Trophoblast cell (in vitro differentiated cells and primary cell): ENCODE measurements around the gene TMBIM4.
A peak's percentile ranks its signal among the peaks of the same experiment; 100 is the strongest.

Source experiments
- DNase-seq, 2 donors: peaks; one replicate each; pipeline ENCODE4 v3.0.0-alpha.2; 2016
- H2AFZ ChIP-seq: 2 replicates; pipeline ENCODE4 v1.6.1; 2013; ENCODE audit warnings: low read length, moderate library complexity, mild to moderate bottlenecking; ENCODE audit not compliant: insufficient read depth, poor library complexity
- H2AK5ac ChIP-seq: 2 replicates; pipeline ENCODE4 v1.6.1; 2013; ENCODE audit warnings: mild to moderate bottlenecking, low read length
- H2BK120ac ChIP-seq: 2 replicates; pipeline ENCODE4 v1.6.1; 2013; ENCODE audit warnings: low read length, mild to moderate bottlenecking, moderate library complexity; ENCODE audit not compliant: insufficient read depth, poor library complexity
- H2BK12ac ChIP-seq: 2 replicates; pipeline ENCODE4 v1.6.1; 2013; ENCODE audit warnings: mild to moderate bottlenecking, low read length, moderate library complexity
- H2BK5ac ChIP-seq: 2 replicates; pipeline ENCODE4 v1.6.1; 2013; ENCODE audit warnings: low read length, low read depth, moderate library complexity, mild to moderate bottlenecking; ENCODE audit not compliant: poor library complexity
- H3K14ac ChIP-seq: 2 replicates; pipeline ENCODE4 v1.6.1; 2013; ENCODE audit warnings: mild to moderate bottlenecking, low read length
- H3K18ac ChIP-seq: 2 replicates; pipeline ENCODE4 v1.6.1; 2013; ENCODE audit warnings: mild to moderate bottlenecking, low read length
- H3K23ac ChIP-seq: 2 replicates; pipeline ENCODE4 v1.6.1; 2013; ENCODE audit warnings: low read length
- H3K27ac ChIP-seq: 2 replicates; pipeline ENCODE4 v1.5.1; 2013; ENCODE audit warnings: low read depth, mild to moderate bottlenecking, inconsistent platforms, low read length, moderate library complexity
- H3K27me3 ChIP-seq: 2 replicates; pipeline ENCODE4 v1.6.1; 2013; ENCODE audit warnings: inconsistent platforms, mild to moderate bottlenecking, low read length, moderate library complexity; ENCODE audit not compliant: insufficient read depth
- H3K36me3 ChIP-seq, 2 experiments: 1 replicate in 1 of 2; 2 replicates in 1 of 2; pipeline ENCODE4 v1.6.1; 2013; ENCODE audit warnings: low read length in 2 of 2, mild to moderate bottlenecking in 2 of 2, moderate library complexity in 1 of 2; ENCODE audit not compliant: insufficient read depth in 2 of 2, control insufficient read depth in 1 of 2
- H3K4ac ChIP-seq: 2 replicates; pipeline ENCODE4 v1.6.1; 2013; ENCODE audit warnings: low read depth, mild to moderate bottlenecking, low read length, moderate library complexity
- H3K4me1 ChIP-seq, 2 experiments: 1 replicate in 1 of 2; 2 replicates in 1 of 2; pipeline ENCODE4 v1.6.1; 2013; ENCODE audit warnings: low read length in 2 of 2, mild to moderate bottlenecking in 2 of 2, moderate library complexity in 1 of 2; ENCODE audit not compliant: insufficient read depth in 2 of 2, control insufficient read depth in 1 of 2
- H3K4me2 ChIP-seq: 2 replicates; pipeline ENCODE4 v1.6.1; 2013; ENCODE audit warnings: inconsistent platforms, mild to moderate bottlenecking, low read length, moderate library complexity
- H3K4me3 ChIP-seq: 2 replicates; pipeline ENCODE4 v1.5.1; 2013; ENCODE audit warnings: mild to moderate bottlenecking, low read depth, low read length, inconsistent platforms
- H3K79me1 ChIP-seq: one replicate; pipeline ENCODE4 v1.6.1; 2013; ENCODE audit warnings: low read length
- H3K79me2 ChIP-seq: 2 replicates; pipeline ENCODE4 v1.6.1; 2013; ENCODE audit warnings: low read length, mild to moderate bottlenecking; ENCODE audit not compliant: control insufficient read depth, insufficient read depth, poor library complexity
- H3K9ac ChIP-seq: 2 replicates; pipeline ENCODE4 v1.6.1; 2013; ENCODE audit warnings: mild to moderate bottlenecking, low read length
- H3K9me3 ChIP-seq: 2 replicates; pipeline ENCODE4 v1.6.1; 2013; ENCODE audit warnings: low read depth, mild to moderate bottlenecking, control low read depth, inconsistent platforms, low read length; ENCODE audit not compliant: insufficient read depth
- H4K12ac ChIP-seq: 2 replicates; pipeline ENCODE4 v1.6.1; 2013; ENCODE audit warnings: low read depth, mild to moderate bottlenecking, low read length, moderate library complexity
- H4K8ac ChIP-seq: 2 replicates; pipeline ENCODE4 v1.6.1; 2013; ENCODE audit warnings: low read depth, mild to moderate bottlenecking, low read length, moderate library complexity
- H4K91ac ChIP-seq: one replicate; pipeline ENCODE4 v1.6.1; 2013; ENCODE audit warnings: low read depth, mild to moderate bottlenecking, low read length, moderate library complexity
- WGBS: extraction: QIAGEN DNeasy Blood & Tissue Kit; methylation state at CpG from one replicate; pipeline ENCODE4 v1.1.7; 2013; ENCODE audit warnings: missing lambda C conversion rate; ENCODE audit not compliant: insufficient read length, insufficient coverage; ENCODE audit errors: extremely low coverage; 5-methylcytosine and 5-hydroxymethylcytosine counted together

The TMBIM4 gene

GRCh38 chr12:66199141-66199540 lies 29.3 kb upstream of the TMBIM4 start:
- H2BK12ac ChIP-seq, result no peak overlapping the region
- H3K79me2 ChIP-seq, result no peaks in the 10 kb centered on the region
- H3K18ac ChIP-seq, result no peak overlapping the region
- WGBS, result no CpG with 5 or more reads among the region's 3 CpGs
- H2BK5ac ChIP-seq, result no peak overlapping the region
- no peak overlapping the region for H3K4me2 ChIP-seq
- no peak overlapping the region for H3K4me3 ChIP-seq
- H4K91ac ChIP-seq, result no peak overlapping the region
- no peak overlapping the region for H2AFZ ChIP-seq
- no peak overlapping the region for H3K14ac ChIP-seq
- no peak for DNase-seq
- H4K8ac ChIP-seq, result no peak overlapping the region
- no peak overlapping the region for H2AK5ac ChIP-seq
- H3K9ac ChIP-seq, result no peak overlapping the region
- no peaks in the 10 kb centered on the region for H3K4me1 ChIP-seq
- no peaks in the 10 kb centered on the region for H3K9me3 ChIP-seq
- no peak overlapping the region for H4K12ac ChIP-seq
- H3K27ac ChIP-seq, result no peak overlapping the region
- no peaks in the 10 kb centered on the region for H3K36me3 ChIP-seq
- H3K23ac ChIP-seq, result no peak overlapping the region
- H2BK120ac ChIP-seq, result no peak overlapping the region
- H3K4ac ChIP-seq, result no peak overlapping the region
- no peaks in the 10 kb centered on the region for H3K27me3 ChIP-seq
- H3K79me1 ChIP-seq, result no peaks in the 10 kb centered on the region

DNA sequence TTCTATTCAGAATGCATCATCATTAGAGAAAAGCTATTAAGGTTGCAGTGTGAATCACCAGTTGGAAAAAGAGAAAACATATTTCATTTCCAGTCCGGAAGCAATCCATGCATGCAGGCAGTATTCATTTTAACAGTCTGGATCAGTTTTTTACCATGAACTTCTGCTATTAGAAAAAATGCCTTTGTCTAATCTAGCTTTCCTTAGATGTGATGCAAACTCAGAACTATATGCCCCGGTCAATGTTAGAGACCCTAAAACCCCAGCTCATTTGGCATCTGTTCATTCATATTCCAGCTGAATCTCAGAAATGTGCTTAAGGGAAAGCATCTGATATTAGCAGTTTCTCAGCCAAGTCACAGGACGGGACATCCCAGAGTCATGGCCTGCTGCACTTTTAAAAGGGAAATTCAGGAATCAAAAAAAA lies 27.7 kb upstream of the TMBIM4 start:
- H2AK5ac ChIP-seq, result no peak overlapping the region
- H3K18ac ChIP-seq, result no peak overlapping the region
- no peak overlapping the region for H4K8ac ChIP-seq
- no peak overlapping the region for H3K4me3 ChIP-seq
- H3K36me3 ChIP-seq, result no peaks in the 10 kb centered on the region
- no peak overlapping the region for H3K9ac ChIP-seq
- no peak overlapping the region for H2AFZ ChIP-seq
- no peak overlapping the region for H3K27ac ChIP-seq
- no peak overlapping the region for H3K14ac ChIP-seq
- H2BK120ac ChIP-seq, result no peak overlapping the region
- H3K4ac ChIP-seq, result no peak overlapping the region
- H3K4me1 ChIP-seq, result no peaks in the 10 kb centered on the region
- no CpG with 5 or more reads among the region's 3 CpGs for WGBS
- H4K12ac ChIP-seq, result no peak overlapping the region
- H4K91ac ChIP-seq, result no peak overlapping the region
- H3K9me3 ChIP-seq, result no peaks in the 10 kb centered on the region
- no peak overlapping the region for H3K4me2 ChIP-seq
- no peak overlapping the region for H2BK5ac ChIP-seq
- H3K27me3 ChIP-seq, result no peaks in the 10 kb centered on the region
- no peaks in the 10 kb centered on the region for H3K79me1 ChIP-seq
- H3K23ac ChIP-seq, result no peak overlapping the region
- no peaks in the 10 kb centered on the region for H3K79me2 ChIP-seq
- no peak overlapping the region for H2BK12ac ChIP-seq
- no peak for DNase-seq

- H3K36me3 ChIP-seq, result no peaks in the 10 kb centered on the region
- H3K18ac ChIP-seq, result no peak overlapping the region
- H3K27me3 ChIP-seq, result no peaks in the 10 kb centered on the region
- no peaks in the 10 kb centered on the region for H3K9me3 ChIP-seq
- no peak overlapping the region for H3K9ac ChIP-seq
- H3K4me2 ChIP-seq, result no peak overlapping the region
- H3K79me1 ChIP-seq, result no peaks in the 10 kb centered on the region
- H4K8ac ChIP-seq, result no peak overlapping the region
- no peak overlapping the region for H3K27ac ChIP-seq
- no peak for DNase-seq
- no peak overlapping the region for H2BK120ac ChIP-seq
- no peak overlapping the region for H2AFZ ChIP-seq
- H3K14ac ChIP-seq, result no peak overlapping the region
- H3K4ac ChIP-seq, result no peak overlapping the region
- H3K79me2 ChIP-seq, result no peaks in the 10 kb centered on the region
- H2AK5ac ChIP-seq, result no peak overlapping the region
- no peak overlapping the region for H2BK12ac ChIP-seq
- WGBS, result no CpG with 5 or more reads among the region's 3 CpGs
- no peak overlapping the region for H4K12ac ChIP-seq
- no peak overlapping the region for H3K4me3 ChIP-seq
- H3K23ac ChIP-seq, result no peak overlapping the region
- H4K91ac ChIP-seq, result no peak overlapping the region
- H2BK5ac ChIP-seq, result no peak overlapping the region
- no peaks in the 10 kb centered on the region for H3K4me1 ChIP-seq
Observed at GRCh38 chr12:66196806-66197205, 27.0 kb upstream of the TMBIM4 start.

- H3K23ac ChIP-seq, result peak overlapping the region; percentile 45
- no peak overlapping the region for H3K9ac ChIP-seq
- DNase-seq, result no peak
- H2AK5ac ChIP-seq, result no peak overlapping the region
- no peak overlapping the region for H2BK5ac ChIP-seq
- WGBS, result no CpG with 5 or more reads among the region's 6 CpGs
- H3K79me1 ChIP-seq, result no peaks in the 10 kb centered on the region
- no peak overlapping the region for H3K18ac ChIP-seq
- H3K4me1 ChIP-seq, result no peaks in the 10 kb centered on the region
- H3K27me3 ChIP-seq, result no peaks in the 10 kb centered on the region
- H3K79me2 ChIP-seq, result no peaks in the 10 kb centered on the region
- no peak overlapping the region for H4K91ac ChIP-seq
- no peak overlapping the region for H3K4me2 ChIP-seq
- no peak overlapping the region for H2BK120ac ChIP-seq
- H3K4me3 ChIP-seq, result no peak overlapping the region
- H3K14ac ChIP-seq, result no peak overlapping the region
- H3K4ac ChIP-seq, result no peak overlapping the region
- no peaks in the 10 kb centered on the region for H3K36me3 ChIP-seq
- no peak overlapping the region for H2AFZ ChIP-seq
- H3K27ac ChIP-seq, result no peak overlapping the region
- H2BK12ac ChIP-seq, result no peak overlapping the region
- no peaks in the 10 kb centered on the region for H3K9me3 ChIP-seq
- no peak overlapping the region for H4K12ac ChIP-seq
- no peak overlapping the region for H4K8ac ChIP-seq
Observed at GRCh38 chr12:66195242-66195641, 25.4 kb upstream of the TMBIM4 start.
